OCI-LY7 (cell line): ENCODE data around the gene CCDC12. TPM values are rescaled to one million over a fixed set of nuclear protein-coding genes. Genes with fewer than 3 reads are reported as not detected.

Source experiments
- BruUV-seq: library from RNA; stranded (reverse); fragments of 400-500 nt; replicated peaks from 2 replicates; lab custom pipeline; 2021; lab: Mats Ljungman, UMichigan
- CTCF ChIA-PET: fragments of 300-600 bp; sonication (Branson Sonifier 250); formaldehyde crosslinking; loops from one replicate; lab custom pipeline; 2022; ENCODE audit warnings: antibody characterized with exemption; ENCODE audit not compliant: unreplicated experiment; lab: Charles Lee
- POLR2A ChIA-PET: fragments of 300-600 bp; sonication (Branson Sonifier 250); formaldehyde crosslinking; loops from one replicate; lab custom pipeline; 2022; ENCODE audit warnings: antibody characterized with exemption; lab: Charles Lee
- DNase-seq: peaks from one replicate; pipeline ENCODE4 v3.0.0-alpha.2; 2015; ENCODE audit warnings: low spot score
- H2AFZ ChIP-seq: fragments of 200-600 bp; sonication (generic), shearing (Covaris generic); 2 replicates; pipeline ENCODE4 v1.6.1; 2014; ENCODE audit warnings: mild to moderate bottlenecking, antibody characterized with exemption, low read length, moderate library complexity
- H3K27ac ChIP-seq: fragments of 200-600 bp; sonication (generic); 2 replicates; pipeline ENCODE4 v1.5.1; 2014; ENCODE audit warnings: mixed run types, low read depth, mild to moderate bottlenecking, moderate library complexity, low read length, inconsistent platforms; ENCODE audit not compliant: poor library complexity, severe bottlenecking
- H3K36me3 ChIP-seq: fragments of 200-600 bp; sonication (generic); 2 replicates; pipeline ENCODE4 v1.6.1; 2014; ENCODE audit warnings: mild to moderate bottlenecking, antibody characterized with exemption, low read length, moderate library complexity, mixed read lengths; ENCODE audit not compliant: insufficient read depth
- H3K4me1 ChIP-seq: fragments of 200-600 bp; sonication (generic); 2 replicates; pipeline ENCODE4 v1.5.1; 2014; ENCODE audit warnings: mild to moderate bottlenecking, low read length; ENCODE audit not compliant: insufficient read depth, poor library complexity, severe bottlenecking
- H3K4me2 ChIP-seq: fragments of 200-600 bp; sonication (generic); 2 replicates; pipeline ENCODE4 v1.6.1; 2014; ENCODE audit warnings: mild to moderate bottlenecking, low read length
- H3K4me3 ChIP-seq: fragments of 200-600 bp; sonication (generic); 2 replicates; pipeline ENCODE4 v1.5.1; 2014; ENCODE audit warnings: mild to moderate bottlenecking, low read depth, low read length; ENCODE audit not compliant: poor library complexity, severe bottlenecking
- H3K79me2 ChIP-seq: fragments of 200-600 bp; sonication (generic); 2 replicates; pipeline ENCODE4 v1.6.1; 2016; ENCODE audit warnings: low read depth, mild to moderate bottlenecking, low read length, moderate library complexity, mixed read lengths; ENCODE audit not compliant: insufficient read depth
- H3K9me2 ChIP-seq: fragments of 200-600 bp; sonication (generic); 2 replicates; pipeline ENCODE4 v1.6.1; 2016; ENCODE audit warnings: mild to moderate bottlenecking, low read length, mixed read lengths; ENCODE audit not compliant: insufficient read depth
- H3K9me3 ChIP-seq: fragments of 200-600 bp; sonication (generic); 2 replicates; pipeline ENCODE4 v1.6.1; 2014; ENCODE audit warnings: mild to moderate bottlenecking, mixed run types, low read length, mixed read lengths
- H4K20me1 ChIP-seq: fragments of 200-600 bp; sonication (generic); 2 replicates; pipeline ENCODE4 v1.6.1; 2014; ENCODE audit warnings: mild to moderate bottlenecking, antibody characterized with exemption, low read length, moderate library complexity, mixed read lengths; ENCODE audit not compliant: insufficient read depth
- CTCF ChIP-seq: fragments of 200-600 bp; sonication (generic); conservative IDR thresholded peaks from 2 replicates; pipeline ENCODE4 v1.5.1; 2014; ENCODE audit warnings: mild to moderate bottlenecking, antibody characterized with exemption, low read length, moderate library complexity, mixed read lengths
- EZH2phosphoT487 ChIP-seq: fragments of 200-600 bp; sonication (generic); IDR thresholded peaks from 2 replicates; pipeline ENCODE4 v1.6.1; 2018; ENCODE audit warnings: low read depth, borderline replicate concordance, mild to moderate bottlenecking, mixed run types, antibody characterized with exemption, low read length, moderate library complexity, mixed read lengths
- intact Hi-C: fragments of 100-400 bp; cut with micrococcal nuclease; formaldehyde crosslinking; loops from one replicate; pipeline ENCODE4 v1.10.0; 2022; ENCODE audit not compliant: unreplicated experiment
- total RNA-seq, 2 experiments: library from RNA; depleted of rRNA in 1 of 2; stranded (reverse); fragments of >200 nt in 1 of 2; shearing (Covaris generic) in 1 of 2; gene quantifications; 2 replicates each; pipeline ENCODE4 v1.2.3, GENCODE V29; 2014 to 2022

Gene CCDC12
- total RNA-seq, 2 experiments from 2014 or later: 74.9 to 116 TPM

GRCh38 chr3:46984591-46985459 lies 8.3 kb upstream of the CCDC12 start:
- BruUV-seq: no TSS peak
- peak overlapping the region; percentile 75 for H3K4me2 ChIP-seq
- H4K20me1 ChIP-seq: no peaks in the 10 kb centered on the region
- ChIA-PET CTCF (interaction anchor here (0.5 to 1.0 kb wide), 3 partner anchors 10 to 14 kb away, joined by 3 read pairs; no protein-coding TSS in a partner anchor), POLR2A (interaction anchor here (0.7 to 1.4 kb wide), 3 partner anchors 55 to 415 kb away, joined by 3 to 4 read pairs (median 3); no protein-coding TSS in a partner anchor)
- TF ChIP-seq EZH2phosphoT487: no peak
- TF ChIP-seq CTCF: no peak
- H3K79me2 ChIP-seq: peaks cover 64% of the 10 kb centered on the region
- H3K9me2 ChIP-seq: no peaks in the 10 kb centered on the region
- no peak for DNase-seq
- intact Hi-C loops: no loop called here
- peaks cover 88% of the 10 kb centered on the region for H3K4me1 ChIP-seq
- no peak overlapping the region for H3K4me3 ChIP-seq
- no peaks in the 10 kb centered on the region for H3K9me3 ChIP-seq
- no peak overlapping the region for H3K27ac ChIP-seq
- no peak overlapping the region for H2AFZ ChIP-seq
- H3K36me3 ChIP-seq: peaks cover 27% of the 10 kb centered on the region

GRCh38 chr3:46982546-46982945 lies 6.0 kb upstream of the CCDC12 start:
- H3K79me2 ChIP-seq: peaks cover 70% of the 10 kb centered on the region
- CTCF ChIA-PET: no interaction called here

More at GRCh38 chr3:46982546-46982945, 6.0 kb upstream of the CCDC12 start:
- H4K20me1 ChIP-seq: no peaks in the 10 kb centered on the region
- intact Hi-C loops: no loop called here
- no peaks in the 10 kb centered on the region for H3K9me3 ChIP-seq
- POLR2A ChIA-PET: interaction anchor here (0.9 to 5.6 kb wide), 5 partner anchors 9 to 55 kb away, joined by 3 to 39 read pairs (median 4); no protein-coding TSS in a partner anchor
- H3K4me3 ChIP-seq: peak overlapping the region; percentile 52
- no TSS peak for BruUV-seq
- peaks cover 9% of the 10 kb centered on the region; the same call in 1 of the 2 replicates for H3K36me3 ChIP-seq
- TF ChIP-seq CTCF (no peak), EZH2phosphoT487 (no peak)
- no peaks in the 10 kb centered on the region for H3K9me2 ChIP-seq
- DNase-seq: no peak
- peak overlapping the region; percentile 90 for H3K4me2 ChIP-seq
- no peak overlapping the region for H3K27ac ChIP-seq
- peaks cover 82% of the 10 kb centered on the region for H3K4me1 ChIP-seq
- H2AFZ ChIP-seq: no peak overlapping the region
